ENCODE measurements around the gene FBXW11.
"Not testable (repeated sequence)": the region's sequence is repeated elsewhere in the genome, so short reads cannot be mapped to it uniquely, and the experiment has no call there.

The FBXW11 gene

GRCh38 chr5:171953860-171954701, 52.4 kb downstream of the FBXW11 start:
- DNase-seq (ENCODE audit: low spot score): no peak

DNA sequence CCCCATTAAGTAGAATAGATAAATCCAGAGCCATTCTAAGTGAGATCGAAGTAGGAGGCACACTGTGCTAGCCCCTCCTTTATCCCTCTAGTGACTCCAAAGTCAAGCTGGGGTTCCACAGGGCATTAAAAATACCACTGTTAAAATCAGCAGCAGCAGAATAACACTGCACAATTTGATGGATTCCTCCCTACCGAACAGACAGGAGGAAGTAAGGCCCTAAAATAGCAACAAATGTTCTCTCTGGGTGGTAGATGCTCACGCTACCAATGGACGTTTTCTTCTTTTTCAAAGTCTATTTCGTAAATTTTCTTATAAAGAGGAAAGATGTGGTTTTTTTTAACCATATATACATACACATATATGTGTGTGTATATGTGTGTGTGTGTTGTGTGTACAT, 54.4 kb downstream of the FBXW11 start:
- DNase-seq (ENCODE audit: low spot score): no peak

DNA sequence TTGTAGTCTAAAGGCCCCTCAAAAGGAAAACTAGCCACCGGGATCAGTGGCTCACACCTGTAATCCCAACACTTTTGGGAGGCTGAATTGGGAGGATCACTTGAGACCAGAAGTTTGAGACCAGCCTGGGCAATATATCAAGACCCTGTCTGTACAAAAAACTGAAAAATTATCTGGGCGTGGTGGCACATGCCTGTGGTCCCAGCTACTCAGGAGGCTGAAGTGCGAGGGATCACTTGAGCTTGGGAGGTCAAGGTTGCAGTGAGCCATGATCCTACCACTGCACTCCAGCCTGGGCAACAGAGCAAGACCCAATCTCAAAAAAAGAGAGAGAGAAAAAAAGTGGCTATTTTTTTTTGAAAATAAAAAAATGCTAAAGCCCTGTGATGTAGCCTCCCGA, 55.2 kb downstream of the FBXW11 start:
- no peak for DNase-seq (ENCODE audit: low spot score)

GRCh38 chr5:171946000-171946781, 60.2 kb downstream of the FBXW11 start:
- no peak for DNase-seq (ENCODE audit: low spot score)

GRCh38 chr5:171945476-171945875, 61.0 kb downstream of the FBXW11 start:
- no peak for DNase-seq (ENCODE audit: low spot score)

DNA sequence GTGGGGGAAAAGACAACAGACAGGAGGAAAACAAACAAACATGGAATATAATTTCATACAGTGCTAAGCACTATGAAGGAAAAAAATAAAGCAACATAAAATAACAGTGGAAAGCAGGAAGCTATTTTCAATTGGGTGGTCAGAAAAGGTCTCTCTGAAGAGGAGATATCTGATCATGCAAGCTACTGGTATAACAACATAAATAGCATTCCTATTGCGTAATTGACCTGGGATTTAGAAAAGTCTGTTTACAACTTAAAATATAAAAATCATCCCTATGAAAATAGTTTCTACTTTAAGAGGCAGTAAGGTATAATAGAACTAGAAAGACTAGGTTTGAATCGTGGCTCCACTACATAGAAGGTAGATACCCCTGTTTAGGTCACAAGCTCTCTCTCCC, 61.4 kb downstream of the FBXW11 start:
- no peak for DNase-seq (ENCODE audit: low spot score)

DNA sequence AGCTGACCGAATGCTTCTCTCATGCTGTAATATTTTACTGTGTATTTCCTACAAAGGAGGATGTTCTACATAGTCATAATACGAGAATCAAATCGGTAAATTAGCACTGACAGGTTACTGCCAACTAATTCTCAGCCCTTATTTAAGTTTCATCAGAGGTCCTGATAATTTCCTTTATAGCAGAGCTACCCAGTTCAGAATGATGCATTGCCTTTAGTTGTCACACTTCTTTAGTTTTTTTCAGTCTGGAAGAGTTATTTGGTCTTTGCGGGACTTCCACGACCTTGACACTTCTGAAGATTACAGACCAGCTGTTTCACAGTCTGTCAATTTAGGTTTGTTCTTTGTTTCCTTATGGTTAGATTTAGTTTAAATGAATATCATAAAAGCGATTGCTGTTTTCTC, 64.3 kb downstream of the FBXW11 start:
- DNase-seq (ENCODE audit: low spot score): not testable (repeated sequence)

- DNase-seq (ENCODE audit: low spot score): not testable (repeated sequence)
Measured at GRCh38 chr5:171941675-171942074, 64.8 kb downstream of the FBXW11 start.

GRCh38 chr5:171941275-171941674, 65.2 kb downstream of the FBXW11 start:
- not testable (repeated sequence) for DNase-seq (ENCODE audit: low spot score)

DNA sequence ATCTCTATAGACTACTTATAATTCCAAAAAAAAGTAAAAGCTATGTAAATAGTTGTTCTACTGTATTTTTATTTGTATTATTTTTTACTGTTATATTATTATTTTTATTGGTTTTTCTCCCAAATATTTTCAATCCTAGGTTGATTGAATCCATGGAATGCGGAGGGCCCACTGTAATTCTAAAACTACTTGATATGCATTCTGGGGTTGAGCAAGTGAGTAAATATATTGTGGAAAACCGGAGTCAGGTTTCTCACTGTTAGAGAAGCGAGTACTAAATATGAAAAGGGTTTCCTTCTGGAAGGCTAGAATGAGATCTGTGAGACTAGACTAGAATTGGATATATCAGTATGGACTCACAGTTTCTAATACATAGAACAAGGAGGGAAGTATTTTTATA, 66.5 kb downstream of the FBXW11 start:
- DNase-seq (ENCODE audit: low spot score): no peak

DNA sequence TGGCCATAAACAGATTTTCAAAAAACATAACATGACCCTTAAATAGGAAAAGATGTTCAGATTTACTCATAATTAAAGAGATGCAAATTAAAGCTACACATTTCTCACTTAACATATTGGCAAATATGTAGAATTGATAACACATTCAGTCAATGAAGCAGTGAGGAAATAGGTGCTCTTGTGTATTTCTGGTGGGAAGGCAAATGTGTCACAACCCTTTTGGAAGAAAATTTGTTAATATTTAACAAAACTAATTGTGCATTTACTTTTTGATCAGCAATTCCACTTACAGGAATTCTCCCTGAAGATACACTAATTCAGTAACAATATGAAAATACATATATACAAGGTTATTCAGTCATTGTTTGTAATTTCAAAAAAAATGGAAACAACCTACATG, 68.1 kb downstream of the FBXW11 start:
- DNase-seq (ENCODE audit: low spot score): no peak

DNA sequence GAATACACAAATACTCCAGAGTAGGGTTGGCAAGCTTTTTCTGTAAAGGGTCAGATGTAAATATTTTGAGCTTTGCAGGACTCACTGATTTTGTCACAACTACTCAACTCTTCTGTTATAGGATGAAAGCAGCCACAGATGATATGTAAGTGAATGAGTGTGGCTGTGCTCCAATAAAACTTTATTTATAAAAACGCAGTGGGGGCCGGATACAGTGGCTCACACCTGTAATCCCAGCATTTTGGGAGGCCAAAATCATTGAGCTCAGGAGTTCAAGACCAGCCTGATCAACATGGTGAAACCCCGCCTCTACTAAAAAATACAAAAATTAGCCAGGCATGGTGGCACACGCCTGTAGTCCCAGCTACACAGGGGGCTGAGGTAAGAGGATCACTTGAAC, 69.1 kb downstream of the FBXW11 start:
- no peak for DNase-seq (ENCODE audit: low spot score)

DNA sequence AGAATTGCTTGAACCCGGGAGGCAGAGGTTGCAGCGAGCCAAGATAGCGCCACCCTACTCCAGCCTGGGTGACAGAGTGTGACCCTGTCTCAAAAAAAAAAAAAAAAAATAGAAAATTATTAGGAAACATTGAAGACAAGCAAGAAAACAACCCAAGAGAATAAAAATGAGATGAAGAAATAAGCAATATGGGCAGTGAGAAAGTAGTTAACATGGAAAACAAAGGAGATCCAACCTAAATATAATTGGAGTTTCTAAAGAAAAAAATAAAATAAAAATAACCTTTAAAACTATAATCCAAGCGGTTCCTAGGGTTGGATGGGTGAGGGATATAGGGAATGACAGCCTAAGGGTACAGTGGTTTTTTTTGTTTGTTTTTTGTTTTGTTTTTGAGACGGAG, 71.9 kb downstream of the FBXW11 start:
- no peak for DNase-seq (ENCODE audit: low spot score)

GRCh38 chr5:171931163-171931562, 75.3 kb downstream of the FBXW11 start:
- DNase-seq (ENCODE audit: low spot score): no peak

- DNase-seq (ENCODE audit: low spot score): no peak
Measured at GRCh38 chr5:171927345-171927941, 79.0 kb downstream of the FBXW11 start.

- no peak for DNase-seq (ENCODE audit: low spot score)
Measured at GRCh38 chr5:171926311-171926710, 80.1 kb downstream of the FBXW11 start.

- no peak for DNase-seq (ENCODE audit: low spot score)
Measured at GRCh38 chr5:171924493-171925122, 81.8 kb downstream of the FBXW11 start.

GRCh38 chr5:171920765-171921391, 85.6 kb downstream of the FBXW11 start:
- DNase-seq (ENCODE audit: low spot score): no peak

- not testable (repeated sequence) for DNase-seq (ENCODE audit: low spot score)
Measured at GRCh38 chr5:171915700-171916099, 90.7 kb downstream of the FBXW11 start.

GRCh38 chr5:171914726-171915338, 91.6 kb downstream of the FBXW11 start:
- DNase-seq (ENCODE audit: low spot score): no peak

GRCh38 chr5:171913987-171914273, 92.5 kb downstream of the FBXW11 start:
- DNase-seq (ENCODE audit: low spot score): no peak

DNA sequence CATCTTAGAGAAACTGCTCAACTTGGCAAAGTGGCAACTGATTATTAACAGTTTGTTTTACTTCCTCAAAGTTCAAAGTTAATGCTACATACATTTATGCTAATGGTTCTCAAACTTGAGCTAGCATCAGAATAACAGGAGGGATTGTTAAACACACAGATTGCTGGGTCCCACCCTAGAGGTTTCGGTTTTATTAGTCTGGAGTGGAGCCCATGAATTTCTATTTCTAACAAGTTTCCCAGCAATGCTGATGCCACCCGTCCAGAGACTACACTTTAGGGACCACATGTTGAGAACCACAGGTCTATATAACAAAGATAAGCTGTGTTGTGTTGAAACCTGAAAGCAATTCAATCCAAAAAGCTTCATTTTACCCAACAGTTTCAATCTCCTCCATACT, 95.3 kb downstream of the FBXW11 start:
- no peak for DNase-seq (ENCODE audit: low spot score)
